ENCODE measurements around the gene GP1BA. TPM values are rescaled to one million over a fixed set of nuclear protein-coding genes. Genes with fewer than 3 reads are reported as not detected.

GP1BA gene
- total RNA-seq, 2 donors from 2014 or later: 0.13 to 0.15 TPM

- intact Hi-C loops (cut with DNase I): no loop called here
- ATAC-seq: no peak
- DNase-seq: no peak
Observed at GRCh38 chr17:4932756-4933155, 679 bp downstream of the GP1BA start.

- intact Hi-C loops (cut with DNase I): no loop called here
- DNase-seq (no peak), ATAC-seq (no peak)
Observed at GRCh38 chr17:4933646-4934045, 1.6 kb downstream of the GP1BA start.

- intact Hi-C loops (cut with DNase I): no loop called here
- ATAC-seq (peak; percentile 38 to 55), DNase-seq (no peak)
Observed at GRCh38 chr17:4934173-4934979, 2.3 kb downstream of the GP1BA start.

GRCh38 chr17:4935650-4936049, 3.6 kb downstream of the GP1BA start:
- intact Hi-C loops (cut with DNase I): no loop called here
- DNase-seq (no peak), ATAC-seq (no peak)

GRCh38 chr17:4936436-4936835, 4.4 kb downstream of the GP1BA start:
- intact Hi-C loops (cut with DNase I): no loop called here
- DNase-seq (no peak), ATAC-seq (no peak)

- ATAC-seq: no peak
- DNase-seq: no peak
- intact Hi-C loops (cut with DNase I): no loop called here
Observed at GRCh38 chr17:4937553-4937952, 5.5 kb downstream of the GP1BA start.

- intact Hi-C loops (cut with DNase I): no loop called here
- ATAC-seq: no peak
Observed at GRCh38 chr17:4938069-4938491, 6.0 kb downstream of the GP1BA start.

GRCh38 chr17:4938688-4939545, 6.8 kb downstream of the GP1BA start:
- no peak for DNase-seq
- intact Hi-C loops (cut with DNase I): no loop called here
- no peak for ATAC-seq

More at GRCh38 chr17:4938069-4938491, 6.0 kb downstream of the GP1BA start:
- no peak for DNase-seq

GRCh38 chr17:4939546-4939795, 7.4 kb downstream of the GP1BA start:
- intact Hi-C loops (cut with DNase I): no loop called here
- ATAC-seq (no peak), DNase-seq (peak; percentile 53)

GRCh38 chr17:4939796-4940554, 7.9 kb downstream of the GP1BA start, which contains the start of the genes RNF167 and SLC25A11:
Gene RNF167, plus strand, starts transcription at chr17:4940268. Its CDS starts 642 bp downstream, at chr17:4940910.
Gene SLC25A11, minus strand, starts transcription at chr17:4940046. Its CDS starts 136 bp downstream, at chr17:4939910.
- intact Hi-C loops (cut with DNase I): no loop called here
- DNase-seq: peak; percentile 96
- peak; percentile 93 to 94 for ATAC-seq

- DNase-seq (peak; percentile 85), ATAC-seq (peak; percentile 69 to 70)
- intact Hi-C loops (cut with DNase I): no loop called here
Observed at GRCh38 chr17:4940555-4941318, 8.7 kb downstream of the GP1BA start.

- intact Hi-C loops (cut with DNase I): no loop called here
- ATAC-seq (no peak), DNase-seq (no peak)
Observed at GRCh38 chr17:4941319-4941610, 9.2 kb downstream of the GP1BA start.

- ATAC-seq (no peak), DNase-seq (no peak)
- intact Hi-C loops (cut with DNase I): no loop called here
Observed at GRCh38 chr17:4942760-4943508, 10.9 kb downstream of the GP1BA start.

GRCh38 chr17:4944163-4944553, 12.1 kb downstream of the GP1BA start:
- intact Hi-C loops (cut with DNase I): no loop called here
- no peak for ATAC-seq
- DNase-seq: no peak

- intact Hi-C loops (cut with DNase I): no loop called here
- ATAC-seq (no peak), DNase-seq (no peak)
Observed at GRCh38 chr17:4944554-4945175, 12.6 kb downstream of the GP1BA start.

- peak; percentile 85 for DNase-seq
- intact Hi-C loops (cut with DNase I): no loop called here
- peak in 1 of 2 donors; percentile 37 for ATAC-seq
Observed at GRCh38 chr17:4945176-4945943, 13.3 kb downstream of the GP1BA start.

GRCh38 chr17:4945944-4946280, 13.8 kb downstream of the GP1BA start:
- intact Hi-C loops (cut with DNase I): no loop called here
- DNase-seq: no peak
- no peak for ATAC-seq
